HG03469 (cell line): ENCODE results near the gene G6PD.
"Not testable (repeated sequence)": the region's sequence is repeated elsewhere in the genome, so short reads cannot be mapped to it uniquely, and the experiment has no call there.

Experiments
- ATAC-seq: cut with Tn5 transposase; IDR thresholded peaks from one replicate; pipeline ENCODE4 v1.9.1; 2021; ENCODE audit warnings: mild to moderate bottlenecking, moderate library complexity, moderate number of reproducible peaks; ENCODE audit not compliant: unreplicated experiment

The G6PD gene

GRCh38 chrX:154545673-154546274 lies 872 bp downstream of the G6PD start:
- no peak for ATAC-seq

- no peak for ATAC-seq
Observed at GRCh38 chrX:154542723-154543424, 3.8 kb downstream of the G6PD start.

- ATAC-seq: no peak
Observed at GRCh38 chrX:154541896-154542722, 4.5 kb downstream of the G6PD start.

- ATAC-seq: no peak
Observed at GRCh38 chrX:154541589-154541895, 5.1 kb downstream of the G6PD start.

- no peak for ATAC-seq
Observed at GRCh38 chrX:154540897-154541535, 5.6 kb downstream of the G6PD start.

- ATAC-seq: not testable (repeated sequence)
Observed at GRCh38 chrX:154540365-154540764, 6.3 kb downstream of the G6PD start.

- ATAC-seq: no peak
Observed at GRCh38 chrX:154539077-154539476, 7.6 kb downstream of the G6PD start.

GRCh38 chrX:154535892-154536291 lies 10.8 kb downstream of the G6PD start:
- no peak for ATAC-seq

- peak; percentile 82 for ATAC-seq
Observed at GRCh38 chrX:154534526-154535322, 11.9 kb downstream of the G6PD start.

GRCh38 chrX:154532690-154533089 lies 14.0 kb downstream of the G6PD start:
- ATAC-seq: no peak

- ATAC-seq: no peak
Observed at GRCh38 chrX:154531626-154532025, 15.0 kb downstream of the G6PD start.

- no peak for ATAC-seq
Observed at GRCh38 chrX:154530286-154530685, 16.4 kb downstream of the G6PD start.

- ATAC-seq: no peak
Observed at GRCh38 chrX:154529206-154529612, 17.4 kb downstream of the G6PD start.

- ATAC-seq: no peak
Observed at GRCh38 chrX:154526901-154527675, 19.6 kb downstream of the G6PD start.

- no peak for ATAC-seq
Observed at GRCh38 chrX:154525606-154526490, 20.8 kb downstream of the G6PD start.

GRCh38 chrX:154519389-154519788 lies 27.3 kb downstream of the G6PD start:
- ATAC-seq: no peak

- ATAC-seq: no peak
Observed at GRCh38 chrX:154517101-154517781, 29.4 kb downstream of the G6PD start.

- ATAC-seq: peak; percentile 19
Observed at GRCh38 chrX:154516656-154517100, 30.0 kb downstream of the G6PD start.
